ENCODE measurements around the gene BUB3.

Gene BUB3

GRCh38 chr10:123203393-123204126, 49.4 kb downstream of the BUB3 start:
- no peak for DNase-seq (ENCODE audit: low read depth in 3 of 3)

- no peak for DNase-seq (ENCODE audit: low read depth in 3 of 3)
Measured at GRCh38 chr10:123204127-123204461, 49.9 kb downstream of the BUB3 start.

- no peak for DNase-seq (ENCODE audit: low read depth in 3 of 3)
Measured at GRCh38 chr10:123205041-123205440, 50.8 kb downstream of the BUB3 start.

- no peak for DNase-seq (ENCODE audit: low read depth in 3 of 3)
Measured at GRCh38 chr10:123212063-123212462, 57.9 kb downstream of the BUB3 start.

GRCh38 chr10:123212640-123213039, 58.4 kb downstream of the BUB3 start:
- DNase-seq (ENCODE audit: low read depth in 3 of 3) = no peak

- no peak for DNase-seq (ENCODE audit: low read depth in 3 of 3)
Measured at GRCh38 chr10:123213192-123213591, 59.0 kb downstream of the BUB3 start.
